ENCODE results near the gene TMSB10.
A peak's percentile ranks its signal among the peaks of the same experiment; 100 is the strongest.
"Not testable (repeated sequence)": the region's sequence is repeated elsewhere in the genome, so short reads cannot be mapped to it uniquely, and the experiment has no call there.

Gene TMSB10

DNA sequence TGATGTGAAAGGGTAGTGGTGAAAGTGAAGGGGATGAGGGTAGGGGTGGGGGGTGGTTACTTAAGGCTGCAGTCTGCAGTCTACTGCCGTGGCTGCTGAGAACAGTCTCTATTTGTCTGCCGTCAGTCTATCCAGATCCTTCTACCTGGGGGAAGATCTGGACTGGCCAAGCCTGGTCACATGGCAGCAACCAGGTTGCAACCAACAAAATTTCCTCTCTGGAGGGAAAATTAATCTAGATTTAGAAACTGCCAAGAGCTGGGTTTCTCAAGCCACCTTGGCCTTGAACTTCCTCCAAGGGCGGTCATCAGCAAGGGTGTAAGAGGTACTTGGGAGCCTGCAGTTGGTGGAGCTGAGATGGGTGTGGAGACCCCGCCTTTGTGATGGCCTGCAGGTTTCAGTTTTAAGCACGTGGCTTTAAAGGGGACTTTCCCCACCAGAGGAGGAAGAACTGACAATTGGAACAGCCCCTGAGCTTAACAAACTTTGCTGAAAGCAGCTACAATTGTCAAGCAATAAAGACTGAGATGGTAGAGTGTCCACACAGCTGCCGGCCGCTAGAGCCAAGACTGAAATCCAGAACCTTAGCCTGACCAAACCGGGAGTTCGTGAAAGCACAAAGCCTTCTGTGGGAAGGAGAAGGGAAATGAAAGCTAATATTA is 34.1 kb downstream of the TMSB10 start:
- DNase-seq (ENCODE audit: low read depth in 2 of 2), result peak; percentile 64 to 65

DNA sequence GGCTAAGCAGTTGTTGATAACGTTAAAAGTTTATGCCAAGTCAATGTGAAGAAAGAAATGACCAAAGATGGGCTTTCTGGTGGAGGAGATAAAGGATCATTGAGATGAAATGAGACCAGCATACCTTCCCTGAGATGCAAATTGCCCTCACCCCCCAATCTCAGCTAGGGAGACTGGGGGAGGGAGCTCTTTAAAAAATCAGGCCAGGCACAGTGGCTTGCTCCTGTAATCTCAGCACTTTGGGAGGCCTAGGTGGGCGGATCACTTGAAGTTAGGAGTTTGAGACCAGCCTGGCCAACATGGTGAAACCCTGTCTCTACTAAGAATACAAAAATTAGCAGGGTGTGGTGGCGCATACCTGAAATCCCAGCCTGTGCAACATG is 34.6 kb downstream of the TMSB10 start:
- no peak for DNase-seq (ENCODE audit: low read depth in 2 of 2)

DNA sequence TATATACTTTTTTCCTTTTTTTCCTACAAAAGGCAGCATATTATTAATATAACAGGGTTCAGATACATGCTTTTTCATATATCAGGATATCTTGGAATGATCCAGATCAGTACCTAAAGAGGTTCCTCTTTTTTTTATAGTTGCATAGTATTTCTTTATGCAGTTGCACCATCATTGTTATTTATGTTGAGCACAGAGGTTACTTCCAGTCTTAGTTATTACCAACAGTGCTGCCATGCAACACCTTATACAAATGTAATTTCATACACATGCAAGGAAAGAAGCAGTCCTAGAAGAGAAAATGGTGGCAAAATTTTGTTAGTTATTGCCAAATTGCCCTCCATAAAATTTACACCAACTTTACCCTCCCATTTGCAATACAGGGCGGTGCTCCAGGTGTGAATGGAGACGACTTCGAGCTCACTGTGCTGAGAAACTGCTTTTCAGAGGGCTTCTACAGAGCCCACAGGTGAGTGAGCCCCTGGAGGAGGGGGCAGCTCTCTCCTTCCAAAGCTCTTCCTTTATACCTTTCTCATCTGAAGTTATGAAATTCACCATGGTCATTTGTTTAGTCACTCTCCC is 35.5 kb downstream of the TMSB10 start:
- no peak for DNase-seq (ENCODE audit: low read depth in 2 of 2)

DNA sequence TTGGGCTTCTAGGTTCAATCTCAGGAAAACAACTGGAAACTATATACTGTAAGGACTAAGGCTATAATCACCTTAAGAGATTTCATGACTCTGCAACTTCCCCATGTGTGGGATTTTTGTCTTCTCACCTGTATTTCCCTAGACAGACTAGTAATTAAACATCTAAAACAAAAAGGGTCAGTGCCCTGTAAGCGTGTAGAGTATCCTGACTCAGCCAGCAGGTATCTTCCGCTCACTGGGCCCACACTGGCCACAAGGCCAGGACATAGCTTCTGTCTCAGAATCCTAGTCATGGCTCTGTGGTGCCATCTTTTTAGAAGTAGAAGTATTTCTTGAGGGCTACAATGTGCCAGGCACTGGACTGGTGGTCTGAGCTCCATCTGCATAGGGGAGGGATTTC is 36.7 kb downstream of the TMSB10 start:
- no peak for DNase-seq (ENCODE audit: low read depth in 2 of 2)

DNA sequence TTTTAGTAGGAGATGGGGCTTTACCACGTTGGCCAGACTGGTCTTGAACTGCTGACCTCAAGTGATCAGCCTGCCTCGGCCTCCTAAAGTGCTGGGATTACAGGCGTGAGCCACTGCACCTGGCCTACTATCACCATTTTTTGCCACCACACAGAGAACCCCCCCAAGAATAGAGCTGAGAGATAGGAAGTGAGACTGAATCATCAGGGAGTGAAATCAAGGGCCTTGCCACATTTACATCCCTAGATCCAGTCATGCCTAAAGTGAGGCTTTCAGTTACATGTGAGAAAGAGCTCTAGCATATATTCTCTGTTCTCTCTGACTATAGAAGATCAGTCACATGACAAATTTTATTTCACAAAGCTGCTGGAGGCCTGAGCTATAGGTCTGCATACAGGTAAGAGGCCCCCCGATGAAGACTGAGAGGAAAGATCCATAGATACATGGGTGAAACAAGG is 37.5 kb downstream of the TMSB10 start:
- no peak for DNase-seq (ENCODE audit: low read depth in 2 of 2)

DNA sequence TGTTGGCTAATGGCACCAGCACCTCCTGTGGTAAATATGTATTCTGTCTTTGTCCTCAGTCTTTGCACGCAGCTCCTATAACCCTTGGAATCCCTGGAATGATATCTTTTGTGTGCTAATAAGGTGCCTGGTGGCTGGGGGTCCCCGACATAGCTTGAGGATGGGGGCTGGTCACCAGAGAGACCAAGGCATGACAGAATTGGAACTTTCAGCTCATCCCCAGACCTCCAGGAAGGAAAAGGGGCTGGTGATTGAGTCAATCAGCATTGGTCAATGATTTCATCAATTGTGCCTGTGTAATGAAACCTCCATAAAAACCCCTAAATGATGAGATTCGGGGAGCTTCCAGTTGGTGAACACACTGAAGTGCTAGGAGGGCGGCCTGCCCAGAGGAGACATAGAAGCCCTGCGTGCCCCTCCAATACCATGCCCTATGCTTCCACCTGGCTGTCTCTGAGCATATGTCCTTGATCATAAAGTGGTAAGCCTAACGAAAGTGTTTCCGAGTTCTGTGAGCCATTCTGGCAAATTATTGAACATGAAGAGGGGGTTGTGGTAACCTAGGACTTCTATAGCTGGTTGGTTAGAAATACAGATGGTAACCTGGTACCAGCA is 38.9 kb downstream of the TMSB10 start:
- no peak for DNase-seq (ENCODE audit: low read depth in 2 of 2)

DNA sequence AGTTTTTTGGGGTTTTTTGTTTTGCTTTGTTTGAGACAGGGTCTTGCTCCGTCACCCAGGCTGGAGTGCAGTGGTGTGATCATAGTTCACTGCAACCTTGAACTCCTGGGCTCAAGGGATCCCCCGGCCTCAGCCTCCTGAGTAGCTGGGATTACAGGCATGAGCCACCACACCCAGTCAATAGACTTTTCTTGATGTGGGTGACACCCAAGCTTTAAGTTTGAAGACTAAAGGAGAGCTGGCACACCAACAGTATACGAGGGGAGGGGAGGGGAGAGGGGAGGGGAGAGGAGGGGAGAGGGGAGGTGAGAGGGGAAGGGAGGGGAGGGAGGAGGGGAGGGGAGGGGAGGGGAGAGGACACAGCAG is 40.4 kb downstream of the TMSB10 start:
- not testable (repeated sequence) for DNase-seq (ENCODE audit: low read depth in 2 of 2)

DNA sequence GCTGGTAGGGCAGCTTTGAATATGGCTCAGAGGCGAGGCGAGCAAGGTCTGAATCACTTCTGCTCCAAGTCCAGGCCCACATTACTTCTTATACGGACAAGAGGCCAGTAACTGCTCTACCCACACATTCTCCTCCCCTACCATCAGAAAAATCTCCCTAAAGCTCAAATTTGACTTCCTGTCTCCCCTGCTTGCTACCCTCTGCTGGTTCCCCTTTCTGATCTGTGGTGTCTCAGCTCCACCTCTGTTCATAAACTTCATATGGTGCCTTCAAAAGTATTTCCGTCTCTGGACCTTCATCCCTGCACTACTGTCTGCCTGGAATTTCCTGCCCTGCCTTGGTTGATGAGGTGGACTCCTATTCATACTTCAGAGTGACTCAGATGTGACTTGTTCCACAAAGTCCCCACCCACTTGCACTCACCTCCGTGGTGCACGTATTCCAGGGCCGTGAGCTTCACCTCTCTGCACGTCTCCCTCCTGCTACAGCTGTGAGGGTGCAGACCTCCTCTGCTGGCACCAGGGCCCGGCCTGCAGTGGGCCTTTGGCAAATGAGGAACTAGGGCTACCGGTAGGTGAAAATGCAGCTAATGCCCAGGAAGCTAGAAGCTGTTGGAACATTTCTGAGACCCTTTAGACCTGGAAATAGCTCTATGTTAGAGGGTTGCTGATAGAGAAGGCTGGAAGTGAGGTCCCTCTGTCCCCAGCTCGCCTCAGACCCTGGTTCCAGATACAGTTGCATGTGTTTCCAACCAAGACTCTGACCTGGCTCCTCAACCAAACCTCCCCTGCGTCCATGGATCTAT is 41.0 kb downstream of the TMSB10 start:
- peak; percentile 54 to 73 for DNase-seq (ENCODE audit: low read depth in 2 of 2)

DNA sequence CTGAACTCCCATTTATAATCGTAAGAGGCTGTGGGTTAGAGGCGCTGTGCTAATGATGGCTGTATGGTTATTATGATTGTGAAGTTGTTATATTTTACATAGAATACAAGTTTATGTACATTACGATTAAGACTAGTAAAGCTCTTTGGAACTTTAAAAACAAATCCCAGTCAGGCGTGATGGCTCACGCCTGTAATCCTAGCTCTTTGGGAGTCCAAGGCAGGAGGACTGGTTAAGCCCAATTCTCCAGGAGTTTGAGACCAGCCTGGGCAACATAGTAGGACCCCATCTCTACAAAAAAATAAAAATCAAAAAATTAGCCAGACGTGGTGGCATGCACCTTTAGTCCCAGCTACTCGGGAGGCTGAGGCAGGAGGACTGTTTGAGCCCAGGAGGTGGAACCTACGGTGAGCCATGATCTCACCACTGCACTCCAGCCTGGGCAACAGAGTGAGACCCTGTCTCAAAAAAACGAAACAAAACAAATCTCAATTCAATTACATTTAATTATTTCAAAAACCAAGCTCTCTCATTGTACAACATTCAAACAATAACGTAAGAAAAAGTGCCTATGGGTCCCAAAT is 41.6 kb downstream of the TMSB10 start:
- no peak for DNase-seq (ENCODE audit: low read depth in 2 of 2)

DNA sequence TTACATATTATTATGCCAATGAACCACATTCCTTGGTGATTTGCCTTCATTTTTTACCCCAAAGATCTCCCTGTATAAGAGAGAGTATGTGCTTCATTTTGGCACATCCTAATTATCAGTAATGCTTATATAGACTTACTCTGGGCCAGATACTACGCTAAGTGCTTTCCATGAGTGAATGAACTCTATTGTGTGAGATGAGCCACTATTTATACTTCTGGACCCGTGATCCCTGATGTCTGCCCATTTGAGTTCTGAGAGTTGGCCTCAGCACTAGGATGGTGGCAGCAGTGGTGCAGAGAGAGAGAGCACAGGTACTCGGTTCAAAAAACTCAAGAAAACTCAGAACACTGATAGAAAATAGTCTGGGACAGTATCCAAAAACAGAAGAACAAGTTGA is 48.1 kb downstream of the TMSB10 start:
- no peak for DNase-seq (ENCODE audit: low read depth in 2 of 2)

DNA sequence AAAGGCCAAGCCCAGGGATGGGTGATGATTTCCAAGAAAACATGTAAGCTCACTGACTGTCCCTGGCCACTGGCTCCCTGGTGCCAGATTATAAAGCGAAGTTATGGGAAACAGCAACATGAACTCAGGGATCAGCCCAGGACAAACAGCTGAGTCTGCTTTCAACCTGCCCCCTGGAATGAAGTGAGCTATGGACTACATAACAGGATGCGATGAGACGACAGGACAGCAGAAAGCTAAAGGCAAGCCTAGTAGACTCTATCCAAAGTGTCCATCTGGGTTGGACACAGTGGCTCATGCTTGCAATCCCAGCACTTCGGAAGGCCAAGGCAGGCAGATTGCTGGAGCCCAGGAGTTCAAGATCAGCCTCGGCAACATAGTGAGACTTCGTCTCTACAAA is 48.9 kb downstream of the TMSB10 start:
- no peak for DNase-seq (ENCODE audit: low read depth in 2 of 2)

All from stimulated activated CD4-positive, alpha-beta T cell treated with anti-CD3 and anti-CD28 coated beads, Interleukin-12 subunit alpha, Interleukin-12 subunit beta, amount 100 ng/mL, for 24 hours (primary cell).